Esophagus squamous epithelium (tissue), 4 donors: Measurements from ENCODE around the gene PTPRD.

Experiments
- POLR2A ChIP-seq, 4 donors: fragments of 450-650 bp; IDR thresholded peaks; one replicate each; pipeline ENCODE4 v1.6.1; 2017; ENCODE audit warnings: antibody characterized with exemption in 4 of 4, mild to moderate bottlenecking in 4 of 4, moderate library complexity in 3 of 4
- TF ChIP-seq, protein P1 (sequence below), 6 experiments: fragments of 450-650 bp in 4 of 6; fragments of 200-600 bp in 2 of 6; sonication (generic) in 2 of 6; IDR thresholded peaks; one replicate each; pipeline ENCODE4 v1.5.1; 2016 to 2019; ENCODE audit warnings: antibody characterized with exemption in 6 of 6, mild to moderate bottlenecking in 4 of 6, moderate library complexity in 4 of 6

DNA sequence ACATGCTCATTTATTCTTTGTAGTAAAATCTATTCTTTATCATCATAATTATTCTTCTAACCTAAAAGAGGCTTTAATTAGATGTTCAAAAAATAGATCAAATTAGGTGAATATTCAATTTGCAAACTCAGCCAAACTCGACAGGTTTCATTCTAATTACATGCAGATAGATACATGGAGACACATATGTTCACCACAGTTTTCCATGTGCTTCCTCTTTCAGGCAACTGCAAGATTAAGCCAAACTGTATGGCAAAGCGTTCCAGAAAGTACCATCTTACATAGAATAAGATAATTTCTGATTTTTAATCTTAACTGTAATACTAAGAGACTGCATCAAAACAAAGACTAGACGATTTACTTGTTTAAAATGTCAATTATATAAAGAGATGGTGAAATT lies 1944.6 kb downstream of the PTPRD start:
- no peak for TF ChIP-seq POLR2A (IDR thresholded peaks at IDR 0.05)
- TF ChIP-seq, protein P1, sequence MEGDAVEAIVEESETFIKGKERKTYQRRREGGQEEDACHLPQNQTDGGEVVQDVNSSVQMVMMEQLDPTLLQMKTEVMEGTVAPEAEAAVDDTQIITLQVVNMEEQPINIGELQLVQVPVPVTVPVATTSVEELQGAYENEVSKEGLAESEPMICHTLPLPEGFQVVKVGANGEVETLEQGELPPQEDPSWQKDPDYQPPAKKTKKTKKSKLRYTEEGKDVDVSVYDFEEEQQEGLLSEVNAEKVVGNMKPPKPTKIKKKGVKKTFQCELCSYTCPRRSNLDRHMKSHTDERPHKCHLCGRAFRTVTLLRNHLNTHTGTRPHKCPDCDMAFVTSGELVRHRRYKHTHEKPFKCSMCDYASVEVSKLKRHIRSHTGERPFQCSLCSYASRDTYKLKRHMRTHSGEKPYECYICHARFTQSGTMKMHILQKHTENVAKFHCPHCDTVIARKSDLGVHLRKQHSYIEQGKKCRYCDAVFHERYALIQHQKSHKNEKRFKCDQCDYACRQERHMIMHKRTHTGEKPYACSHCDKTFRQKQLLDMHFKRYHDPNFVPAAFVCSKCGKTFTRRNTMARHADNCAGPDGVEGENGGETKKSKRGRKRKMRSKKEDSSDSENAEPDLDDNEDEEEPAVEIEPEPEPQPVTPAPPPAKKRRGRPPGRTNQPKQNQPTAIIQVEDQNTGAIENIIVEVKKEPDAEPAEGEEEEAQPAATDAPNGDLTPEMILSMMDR (IDR thresholded peaks at IDR 0.05): no peak
